ENCODE results near the gene SRPK1.
"Not testable (repeated sequence)": the region's sequence is repeated elsewhere in the genome, so short reads cannot be mapped to it uniquely, and the experiment has no call there.

SRPK1 gene

GRCh38 chr6:35941170-35941569 is 20.3 kb upstream of the SRPK1 start:
- H3K9me3 Mint-ChIP-seq = peaks cover 14 to 18% of the 10 kb centered on the region in 2 donors
- not testable (repeated sequence) for ATAC-seq

GRCh38 chr6:35940014-35940413 is 19.1 kb upstream of the SRPK1 start:
- H3K4me3 Mint-ChIP-seq, H3K27ac Mint-ChIP-seq, ATAC-seq, H3K4me1 Mint-ChIP-seq, DNase-seq: not testable (repeated sequence)
- H3K27me3 Mint-ChIP-seq = peaks cover 19% of the 10 kb centered on the region
- peaks cover 14 to 18% of the 10 kb centered on the region in 2 donors for H3K9me3 Mint-ChIP-seq

More at GRCh38 chr6:35941170-35941569, 20.3 kb upstream of the SRPK1 start:
- H3K27ac Mint-ChIP-seq, H3K4me1 Mint-ChIP-seq, H3K4me3 Mint-ChIP-seq, DNase-seq: not testable (repeated sequence)
- peaks cover 11% of the 10 kb centered on the region for H3K27me3 Mint-ChIP-seq

DNA sequence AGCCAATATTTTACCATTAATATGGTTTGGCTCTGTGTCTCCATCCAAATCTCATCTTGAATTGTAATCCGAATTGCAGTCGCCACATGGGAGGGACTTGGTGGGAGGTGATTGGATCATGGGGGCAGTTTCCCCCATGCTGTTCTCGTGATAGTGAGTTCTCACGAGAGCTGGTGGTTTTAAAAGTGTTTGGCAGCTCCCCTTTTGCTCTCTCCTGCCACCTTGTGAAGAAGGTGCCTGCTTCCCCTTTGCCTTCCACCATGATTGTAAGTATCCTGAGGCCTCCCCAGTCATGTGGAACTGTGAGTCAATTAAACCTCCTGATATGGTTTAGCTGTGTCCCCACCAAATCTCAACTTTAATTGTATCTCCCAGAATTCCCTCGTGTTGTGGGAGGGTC is 18.4 kb upstream of the SRPK1 start:
- not testable (repeated sequence) for ATAC-seq, H3K27ac Mint-ChIP-seq, H3K4me1 Mint-ChIP-seq, DNase-seq, H3K4me3 Mint-ChIP-seq
- Mint-ChIP-seq H3K9me3 (peaks cover 14 to 18% of the 10 kb centered on the region in 2 donors), H3K27me3 (peaks cover 19% of the 10 kb centered on the region)

DNA sequence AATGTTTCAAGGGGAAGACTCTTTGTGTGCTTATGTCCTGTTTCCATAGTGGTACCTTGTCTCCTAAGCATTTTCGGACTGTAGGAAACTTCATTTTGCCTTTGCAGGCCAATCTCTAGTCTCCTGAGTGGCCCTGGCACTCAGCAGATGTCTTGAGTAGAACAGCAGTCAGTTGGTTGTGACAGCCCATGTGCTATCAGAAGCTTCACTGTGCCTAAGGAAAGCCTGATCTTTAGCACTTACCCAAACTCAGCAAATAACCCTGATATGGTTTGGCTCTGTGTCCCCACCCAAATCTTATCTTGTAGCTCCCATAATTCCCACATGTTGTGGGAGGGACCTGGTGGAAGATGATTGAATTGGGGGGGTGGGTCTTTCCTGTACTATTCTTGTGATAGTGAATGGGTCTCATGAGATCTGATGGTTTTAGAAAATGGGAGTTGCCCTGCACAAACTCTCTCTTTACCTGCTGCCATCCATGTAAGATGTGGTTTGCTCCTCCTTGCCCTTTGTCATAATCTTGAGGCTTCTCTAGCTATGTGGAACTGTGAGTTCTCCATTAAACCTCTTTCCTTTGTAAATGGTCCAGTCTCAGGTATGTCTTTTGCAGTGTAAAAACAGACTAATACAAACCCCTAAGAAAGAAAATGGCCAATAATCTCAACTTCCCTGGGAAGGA is 15.9 kb upstream of the SRPK1 start:
- no peak overlapping the region for H3K4me3 Mint-ChIP-seq
- no peak overlapping the region for H3K27ac Mint-ChIP-seq
- peaks cover 19% of the 10 kb centered on the region for H3K27me3 Mint-ChIP-seq
- H3K9me3 Mint-ChIP-seq = peaks cover 14 to 15% of the 10 kb centered on the region in 2 donors
- peaks cover 7% of the 10 kb centered on the region for H3K4me1 Mint-ChIP-seq
- no peak for ATAC-seq
- DNase-seq = no peak

- H3K4me3 Mint-ChIP-seq = no peak overlapping the region
- peaks cover 5 to 7% of the 10 kb centered on the region in 2 donors for H3K9me3 Mint-ChIP-seq
- DNase-seq (no peak), ATAC-seq (no peak)
- H3K27ac Mint-ChIP-seq = no peak overlapping the region
- H3K4me1 Mint-ChIP-seq = peaks cover 7% of the 10 kb centered on the region
- peaks cover 19% of the 10 kb centered on the region for H3K27me3 Mint-ChIP-seq
Observed at GRCh38 chr6:35935469-35935868, 14.6 kb upstream of the SRPK1 start.

DNA sequence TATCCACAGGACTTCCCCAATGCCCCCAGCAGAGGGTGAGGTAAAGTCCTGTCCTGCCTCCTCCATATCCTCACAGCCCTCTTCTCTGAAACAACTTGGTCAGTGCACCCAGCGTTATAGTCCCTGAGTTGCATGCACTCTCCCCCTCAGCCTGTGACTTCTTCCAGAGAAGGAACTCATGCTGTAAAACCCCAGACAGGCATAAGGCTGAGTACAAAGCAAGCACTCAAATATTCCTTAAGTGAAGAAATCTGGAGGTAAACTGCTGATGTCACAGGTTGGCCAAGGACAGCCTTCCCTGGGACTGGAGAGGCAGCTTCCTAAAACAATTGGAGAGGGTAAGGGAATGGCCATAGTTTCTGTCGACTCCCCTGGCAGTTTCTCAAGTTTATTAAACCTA is 12.9 kb upstream of the SRPK1 start:
- peaks cover 7% of the 10 kb centered on the region for H3K4me1 Mint-ChIP-seq
- DNase-seq (no peak), ATAC-seq (no peak)
- peaks cover 19% of the 10 kb centered on the region for H3K27me3 Mint-ChIP-seq
- H3K4me3 Mint-ChIP-seq = no peak overlapping the region
- H3K9me3 Mint-ChIP-seq = peaks cover 5 to 7% of the 10 kb centered on the region in 2 donors
- H3K27ac Mint-ChIP-seq = no peak overlapping the region

DNA sequence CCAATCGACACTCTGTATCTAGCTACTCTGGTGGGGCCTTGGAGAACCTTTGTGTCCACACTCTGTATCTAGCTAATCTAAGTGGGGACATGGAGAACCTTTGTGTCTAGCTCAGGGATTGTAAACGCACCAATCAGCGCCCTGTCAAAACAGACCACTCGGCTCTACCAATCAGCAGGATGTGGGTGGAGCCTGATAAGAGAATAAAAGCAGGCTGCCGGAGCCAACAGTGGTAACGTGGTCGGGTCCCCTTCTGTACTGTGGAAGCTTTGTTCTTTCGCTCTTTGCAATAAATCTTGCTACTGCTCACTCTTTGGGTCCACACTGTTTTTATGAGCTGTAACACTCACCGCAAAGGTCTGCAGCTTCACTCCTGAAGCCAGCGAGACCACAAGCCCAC is 11.0 kb upstream of the SRPK1 start:
- H3K9me3 Mint-ChIP-seq, ATAC-seq, DNase-seq, H3K4me1 Mint-ChIP-seq, H3K27ac Mint-ChIP-seq: not testable (repeated sequence)
- peak overlapping the region; percentile 30 to 54 for H3K4me3 Mint-ChIP-seq
- peaks cover 13% of the 10 kb centered on the region for H3K27me3 Mint-ChIP-seq

DNA sequence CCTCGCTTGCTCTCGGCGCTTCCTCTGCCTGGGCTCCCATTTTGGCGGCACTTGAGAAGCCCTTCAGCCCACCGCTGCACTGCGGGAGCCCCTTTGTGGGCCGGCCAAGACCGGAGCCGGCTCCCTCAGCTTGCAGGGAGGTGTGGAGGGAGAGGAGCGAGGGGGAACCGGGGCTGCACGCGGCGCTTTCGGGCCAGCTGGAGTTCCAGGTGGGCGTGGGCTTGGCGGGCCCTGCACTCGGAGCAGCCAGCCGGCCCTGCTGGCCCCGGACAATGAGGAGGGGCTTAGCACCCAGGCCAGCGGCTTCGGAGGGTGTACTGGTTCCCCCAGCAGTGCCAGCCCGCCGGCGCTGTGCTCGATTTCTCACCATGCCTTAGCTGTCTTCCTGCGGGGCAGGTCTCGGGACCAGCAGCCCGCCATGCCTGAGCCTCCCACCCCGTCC is 10.2 kb upstream of the SRPK1 start:
- ATAC-seq = no peak
- peaks cover 7% of the 10 kb centered on the region for H3K27me3 Mint-ChIP-seq
- H3K9me3 Mint-ChIP-seq = no peaks in the 10 kb centered on the region
- H3K27ac Mint-ChIP-seq = no peak overlapping the region
- H3K4me1 Mint-ChIP-seq = peaks cover 10% of the 10 kb centered on the region
- no peak for DNase-seq
- H3K4me3 Mint-ChIP-seq = no peak overlapping the region

GRCh38 chr6:35929601-35930000 is 8.7 kb upstream of the SRPK1 start:
- Mint-ChIP-seq H3K4me3 (no peak overlapping the region), H3K27me3 (no peaks in the 10 kb centered on the region), H3K4me1 (peaks cover 21% of the 10 kb centered on the region), H3K9me3 (no peaks in the 10 kb centered on the region), H3K27ac (no peak overlapping the region)
- DNase-seq = no peak
- no peak for ATAC-seq

- DNase-seq (no peak), ATAC-seq (no peak)
- Mint-ChIP-seq H3K27ac (no peak overlapping the region), H3K4me1 (peaks cover 37% of the 10 kb centered on the region), H3K27me3 (no peaks in the 10 kb centered on the region), H3K9me3 (no peaks in the 10 kb centered on the region), H3K4me3 (no peak overlapping the region)
Observed at GRCh38 chr6:35926509-35927215, 5.8 kb upstream of the SRPK1 start.

GRCh38 chr6:35925961-35926360 is 5.1 kb upstream of the SRPK1 start:
- Mint-ChIP-seq H3K27ac (no peak overlapping the region), H3K4me3 (no peak overlapping the region), H3K27me3 (no peaks in the 10 kb centered on the region), H3K9me3 (no peaks in the 10 kb centered on the region), H3K4me1 (peaks cover 43% of the 10 kb centered on the region)
- no peak for DNase-seq
- no peak for ATAC-seq

DNA sequence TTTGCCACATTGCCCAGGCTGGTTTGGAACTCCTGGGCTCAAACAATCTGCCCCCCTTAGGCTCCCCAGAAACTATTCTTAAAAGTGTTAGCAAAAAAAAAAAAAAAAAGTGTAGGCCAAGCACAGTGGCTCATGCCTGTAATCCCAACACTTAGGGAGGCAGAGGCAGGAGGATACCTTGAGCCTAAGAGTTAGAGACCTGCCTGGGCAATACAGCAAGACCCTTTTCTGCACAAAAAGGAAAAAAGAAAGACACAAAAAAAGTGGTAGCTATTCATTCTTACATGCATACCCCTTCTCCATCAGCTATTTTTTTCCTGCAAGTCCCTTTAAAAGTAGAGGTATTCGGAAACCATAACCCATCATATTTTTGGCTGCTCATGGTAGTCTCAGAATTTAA is 3.2 kb upstream of the SRPK1 start:
- Mint-ChIP-seq H3K27me3 (no peaks in the 10 kb centered on the region), H3K4me3 (no peak overlapping the region)
- no peak for ATAC-seq

GRCh38 chr6:35922139-35922554 is 1.2 kb upstream of the SRPK1 start:
- no peak for ATAC-seq
- no peak for DNase-seq
- Mint-ChIP-seq H3K9me3 (no peaks in the 10 kb centered on the region), H3K27me3 (no peaks in the 10 kb centered on the region), H3K4me1 (peaks cover 62% of the 10 kb centered on the region), H3K27ac (no peak overlapping the region), H3K4me3 (peak overlapping the region; percentile 48 to 99)

More for the DNA sequence above, 3.2 kb upstream of the SRPK1 start:
- Mint-ChIP-seq H3K9me3 (no peaks in the 10 kb centered on the region), H3K4me1 (peaks cover 45% of the 10 kb centered on the region), H3K27ac (no peak overlapping the region)
- no peak for DNase-seq

DNA sequence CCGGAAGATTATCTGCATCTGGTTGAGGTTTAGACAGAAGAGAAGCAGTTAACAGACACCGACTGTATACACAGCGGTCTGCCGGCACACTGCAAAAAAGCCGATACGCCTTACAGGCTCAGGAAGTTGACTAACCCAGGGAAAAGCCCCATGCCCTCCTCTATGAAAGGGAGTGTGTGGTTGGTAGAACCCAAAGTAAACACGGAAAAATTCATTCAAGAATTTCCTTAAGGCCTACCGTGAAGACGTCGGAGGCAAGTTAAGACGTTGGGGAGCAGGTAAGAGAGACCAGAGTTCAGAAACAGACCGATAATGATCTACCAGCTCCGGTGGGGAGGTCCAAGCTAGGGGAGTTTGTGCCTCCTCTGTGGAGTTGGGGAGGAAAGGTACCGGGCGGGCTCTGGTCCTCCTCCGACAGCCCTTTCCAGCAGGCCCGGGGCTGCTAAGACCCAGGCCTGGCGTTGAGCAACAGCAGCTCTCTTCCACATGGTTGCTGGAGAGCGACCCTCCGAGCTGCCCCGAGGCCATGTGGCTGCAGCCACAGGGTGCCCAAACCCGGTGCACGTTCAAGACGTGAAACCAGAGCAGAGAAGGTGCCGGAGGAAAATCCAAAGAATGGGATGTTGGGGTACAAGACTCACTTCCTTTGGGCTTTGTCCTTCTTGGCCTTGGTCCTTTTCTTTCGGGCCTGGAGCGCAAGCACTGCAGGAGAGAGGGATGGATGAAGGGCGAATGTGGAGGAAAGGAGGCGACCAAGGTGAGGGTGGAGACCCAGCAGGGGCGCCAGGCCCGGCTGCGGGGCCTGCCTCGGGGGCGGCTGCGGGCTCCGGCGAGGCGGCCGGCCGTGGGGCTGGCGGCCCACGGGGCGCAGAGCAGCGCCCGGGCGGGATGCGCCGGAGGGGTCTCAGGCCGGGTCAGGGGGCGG is 809 bp downstream of the SRPK1 start:
- H3K27ac Mint-ChIP-seq = peak overlapping the region; percentile 97 to 98
- H3K4me1 Mint-ChIP-seq = peaks cover 56% of the 10 kb centered on the region
- ATAC-seq (peak; percentile 77), DNase-seq (peak; percentile 31 to 49)
- H3K27me3 Mint-ChIP-seq = no peaks in the 10 kb centered on the region
- peak overlapping the region; percentile 97 for H3K4me3 Mint-ChIP-seq
- no peaks in the 10 kb centered on the region for H3K9me3 Mint-ChIP-seq

- Mint-ChIP-seq H3K4me1 (peaks cover 50% of the 10 kb centered on the region), H3K27me3 (no peaks in the 10 kb centered on the region)
Observed at GRCh38 chr6:35919085-35919826, 1.6 kb downstream of the SRPK1 start.

More at GRCh38 chr6:35919085-35919826, 1.6 kb downstream of the SRPK1 start:
- Mint-ChIP-seq H3K4me3 (peak overlapping the region; percentile 97), H3K9me3 (no peaks in the 10 kb centered on the region), H3K27ac (peak overlapping the region; percentile 97 to 98)
- ATAC-seq (peak; percentile 47), DNase-seq (no peak)
